ENCODE measurements around the gene EEF1AKMT1. TPM values are rescaled to one million over a fixed set of nuclear protein-coding genes. Genes with fewer than 3 reads are reported as not detected.
"Not testable (repeated sequence)": the region's sequence is repeated elsewhere in the genome, so short reads cannot be mapped to it uniquely, and the experiment has no call there.

The EEF1AKMT1 gene
- total RNA-seq, 1 experiment from 2014 or later: 8.9 TPM

- no peak for DNase-seq
- Histone ChIP-seq H3K4me2 (no peak overlapping the region), H3K36me3 (ENCODE audit: low read depth) (no peaks in the 10 kb centered on the region), H2AFZ (no peak overlapping the region), H4K20me1 (ENCODE audit: insufficient read depth) (no peaks in the 10 kb centered on the region), H3K9me3 (ENCODE audit: insufficient read depth, low read depth) (no peaks in the 10 kb centered on the region), H3K27ac (no peak overlapping the region), H3K4me3 (no peak overlapping the region), H3K27me3 (ENCODE audit: insufficient read depth, low read depth) (no peaks in the 10 kb centered on the region), H3K9me2 (ENCODE audit: insufficient read depth) (no peaks in the 10 kb centered on the region; the same call in 1 of the 2 replicates), H3K4me1 (replicated peaks; ENCODE audit: insufficient read depth) (no peaks in the 10 kb centered on the region), H3K79me2 (ENCODE audit: low read depth) (no peaks in the 10 kb centered on the region), H3F3A (ENCODE audit: insufficient read depth, low read depth) (no peaks in the 10 kb centered on the region)
- POLR2A ChIA-PET (ENCODE audit: unreplicated experiment): no interaction called here
- TF ChIP-seq CTCF (conservative IDR thresholded peaks at IDR 0.05) (no peak), EZH2 (IDR thresholded peaks at IDR 0.05; ENCODE audit: low read depth) (no peak)
- BruUV-seq (replicated peaks): no TSS peak
- intact Hi-C loops (cut with micrococcal nuclease; ENCODE audit: unreplicated experiment): no loop called here
- CTCF ChIA-PET: no interaction called here
Observed at GRCh38 chr13:20760872-20761271, 12.9 kb downstream of the EEF1AKMT1 start.

GRCh38 chr13:20754009-20754408 is 19.8 kb downstream of the EEF1AKMT1 start:
- no peak for TF ChIP-seq CTCF (conservative IDR thresholded peaks at IDR 0.05)
- TF ChIP-seq EZH2 (IDR thresholded peaks at IDR 0.05; ENCODE audit: low read depth): no peak
- no peaks in the 10 kb centered on the region; the same call in 1 of the 2 replicates for H3K9me2 ChIP-seq (ENCODE audit: insufficient read depth)
- no peaks in the 10 kb centered on the region for H3K79me2 ChIP-seq (ENCODE audit: low read depth)
- peaks cover 17% of the 10 kb centered on the region for H3K9me3 ChIP-seq (ENCODE audit: insufficient read depth, low read depth)
- intact Hi-C loops (cut with micrococcal nuclease; ENCODE audit: unreplicated experiment): no loop called here
- H3K4me2 ChIP-seq: no peak overlapping the region
- no peaks in the 10 kb centered on the region for H3K36me3 ChIP-seq (ENCODE audit: low read depth)
- BruUV-seq (replicated peaks): no TSS peak
- CTCF ChIA-PET: no interaction called here
- H3F3A ChIP-seq (ENCODE audit: insufficient read depth, low read depth): no peaks in the 10 kb centered on the region
- no peak overlapping the region for H3K27ac ChIP-seq
- H3K4me1 ChIP-seq (replicated peaks; ENCODE audit: insufficient read depth): no peaks in the 10 kb centered on the region
- no peak overlapping the region for H2AFZ ChIP-seq
- no peak overlapping the region for H3K4me3 ChIP-seq
- H3K27me3 ChIP-seq (ENCODE audit: insufficient read depth, low read depth): no peaks in the 10 kb centered on the region
- POLR2A ChIA-PET (ENCODE audit: unreplicated experiment): no interaction called here
- no peaks in the 10 kb centered on the region for H4K20me1 ChIP-seq (ENCODE audit: insufficient read depth)
- DNase-seq: no peak

- Histone ChIP-seq H3K27me3 (ENCODE audit: insufficient read depth, low read depth) (no peaks in the 10 kb centered on the region), H3K9me2 (ENCODE audit: insufficient read depth) (no peaks in the 10 kb centered on the region), H3K4me2 (no peak overlapping the region), H3K27ac (no peak overlapping the region), H3F3A (ENCODE audit: insufficient read depth, low read depth) (no peaks in the 10 kb centered on the region), H3K4me3 (no peak overlapping the region), H3K9me3 (ENCODE audit: insufficient read depth, low read depth) (peaks cover 17% of the 10 kb centered on the region), H3K79me2 (ENCODE audit: low read depth) (no peaks in the 10 kb centered on the region), H4K20me1 (ENCODE audit: insufficient read depth) (no peaks in the 10 kb centered on the region), H2AFZ (no peak overlapping the region), H3K4me1 (replicated peaks; ENCODE audit: insufficient read depth) (no peaks in the 10 kb centered on the region), H3K36me3 (ENCODE audit: low read depth) (no peaks in the 10 kb centered on the region)
- intact Hi-C loops (cut with micrococcal nuclease; ENCODE audit: unreplicated experiment): no loop called here
- ChIA-PET POLR2A (ENCODE audit: unreplicated experiment) (no interaction called here), CTCF (no interaction called here)
- no peak for DNase-seq
- no TSS peak for BruUV-seq (replicated peaks)
- no peak for TF ChIP-seq EZH2 (IDR thresholded peaks at IDR 0.05; ENCODE audit: low read depth)
- no peak for TF ChIP-seq CTCF (conservative IDR thresholded peaks at IDR 0.05)
Observed at GRCh38 chr13:20749377-20749776, 24.4 kb downstream of the EEF1AKMT1 start.

- POLR2A ChIA-PET (ENCODE audit: unreplicated experiment); H3K4me3 ChIP-seq; H3K79me2 ChIP-seq (ENCODE audit: low read depth); H3K4me2 ChIP-seq; CTCF ChIA-PET; H3K9me3 ChIP-seq (ENCODE audit: insufficient read depth, low read depth); DNase-seq; H2AFZ ChIP-seq; H3K4me1 ChIP-seq (replicated peaks; ENCODE audit: insufficient read depth); intact Hi-C loops (cut with micrococcal nuclease; ENCODE audit: unreplicated experiment); H3F3A ChIP-seq (ENCODE audit: insufficient read depth, low read depth); BruUV-seq (replicated peaks); H3K27me3 ChIP-seq (ENCODE audit: insufficient read depth, low read depth); H3K9me2 ChIP-seq (ENCODE audit: insufficient read depth); H3K27ac ChIP-seq; H4K20me1 ChIP-seq (ENCODE audit: insufficient read depth); H3K36me3 ChIP-seq (ENCODE audit: low read depth): not testable (repeated sequence)
Observed at GRCh38 chr13:20743830-20744404, 29.8 kb downstream of the EEF1AKMT1 start.
